Measurements from ENCODE around the gene TRAF2.

TRAF2 gene

GRCh38 chr9:136946228-136947027 lies 60.1 kb downstream of the TRAF2 start:
- in situ Hi-C loops (cut with MboI; ENCODE audit: low sequenced_read_pairs), result no loop called here

DNA sequence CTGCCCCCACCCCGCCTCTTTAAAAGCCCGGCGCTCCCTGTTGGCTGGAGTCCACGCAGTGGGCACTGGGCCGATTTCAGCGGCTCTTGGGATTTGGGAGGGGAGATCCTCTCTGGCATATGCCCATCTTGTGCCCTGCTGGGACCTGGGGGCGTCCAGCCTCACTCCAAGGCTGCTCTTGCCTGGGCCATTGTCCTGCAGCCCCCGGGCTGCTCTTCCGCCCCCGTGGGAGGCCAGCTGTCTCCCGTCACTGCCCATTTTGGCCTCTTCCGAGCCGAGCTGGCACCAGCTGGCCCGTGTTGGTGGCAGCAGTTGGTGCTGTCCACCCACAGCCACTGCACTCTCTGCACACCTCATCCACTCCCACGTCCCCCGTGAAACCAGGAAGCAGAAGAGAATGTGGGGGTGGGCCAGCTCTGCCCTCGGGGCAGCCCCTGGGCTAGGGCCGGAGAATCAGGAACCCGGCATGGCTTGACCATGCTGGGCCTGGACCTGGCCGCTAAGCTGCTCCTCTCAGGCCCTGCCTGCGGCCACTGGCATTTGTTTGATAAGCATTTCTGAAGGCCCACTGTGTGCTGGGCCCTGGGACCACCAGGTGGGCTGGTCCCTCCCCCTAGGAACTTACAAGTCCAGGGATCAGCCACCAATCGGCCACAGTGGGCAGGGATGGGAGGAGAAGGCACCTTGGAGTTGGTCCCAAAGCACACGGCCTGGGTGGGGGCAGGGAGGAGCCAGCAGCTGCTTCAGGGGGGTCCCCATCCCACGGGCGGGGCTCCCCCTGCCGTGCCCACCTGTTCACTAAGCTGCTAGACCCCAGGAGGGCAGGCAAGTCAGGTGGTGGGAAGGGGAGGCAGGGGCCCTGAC lies 60.9 kb downstream of the TRAF2 start:
- in situ Hi-C loops (cut with MboI; ENCODE audit: low sequenced_read_pairs), result no loop called here

DNA sequence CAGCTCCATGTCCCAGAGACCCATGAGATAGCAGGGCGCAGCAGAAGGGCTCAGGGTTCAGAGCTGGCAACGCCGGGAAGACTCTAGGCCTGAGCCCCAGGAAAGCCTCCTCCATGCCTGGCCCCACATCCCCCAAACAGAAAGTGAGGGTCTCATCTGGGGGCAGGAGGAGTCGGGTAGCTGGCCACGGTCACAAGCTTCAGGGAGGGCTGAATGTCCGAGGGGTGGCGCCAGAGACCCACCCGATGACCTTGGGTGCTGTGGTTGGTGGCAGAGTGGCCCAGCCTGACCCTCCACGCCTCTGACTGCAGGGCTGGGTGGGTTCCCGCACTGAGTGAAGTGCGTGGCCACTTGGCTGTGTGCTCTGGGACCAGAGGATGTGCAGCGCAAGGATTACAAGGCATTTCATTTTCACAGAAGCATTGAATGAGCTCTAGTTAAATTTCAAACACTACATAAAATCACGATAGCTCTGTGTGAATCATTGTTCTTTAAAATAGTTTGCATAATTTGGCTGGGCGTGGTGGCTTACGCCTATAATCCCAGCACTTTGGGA lies 61.7 kb downstream of the TRAF2 start:
- in situ Hi-C loops (cut with MboI; ENCODE audit: low sequenced_read_pairs), result no loop called here

GRCh38 chr9:136949239-136949816 lies 63.0 kb downstream of the TRAF2 start:
- in situ Hi-C loops (cut with MboI; ENCODE audit: low sequenced_read_pairs), result no loop called here

GRCh38 chr9:136949817-136950655 lies 63.7 kb downstream of the TRAF2 start:
- in situ Hi-C loops (cut with MboI; ENCODE audit: low sequenced_read_pairs), result no loop called here

GRCh38 chr9:136950656-136951276 lies 64.5 kb downstream of the TRAF2 start:
- in situ Hi-C loops (cut with MboI; ENCODE audit: low sequenced_read_pairs), result no loop called here

GRCh38 chr9:136951541-136952320 lies 65.4 kb downstream of the TRAF2 start, which contains the start of gene LCN12:
LCN12 (plus strand) TSS chr9:136952273; CDS start chr9:136952328, 55 bp downstream.
- in situ Hi-C loops (cut with MboI; ENCODE audit: low sequenced_read_pairs), result no loop called here

GRCh38 chr9:136952321-136952850 lies 66.1 kb downstream of the TRAF2 start:
- in situ Hi-C loops (cut with MboI; ENCODE audit: low sequenced_read_pairs), result no loop called here

DNA sequence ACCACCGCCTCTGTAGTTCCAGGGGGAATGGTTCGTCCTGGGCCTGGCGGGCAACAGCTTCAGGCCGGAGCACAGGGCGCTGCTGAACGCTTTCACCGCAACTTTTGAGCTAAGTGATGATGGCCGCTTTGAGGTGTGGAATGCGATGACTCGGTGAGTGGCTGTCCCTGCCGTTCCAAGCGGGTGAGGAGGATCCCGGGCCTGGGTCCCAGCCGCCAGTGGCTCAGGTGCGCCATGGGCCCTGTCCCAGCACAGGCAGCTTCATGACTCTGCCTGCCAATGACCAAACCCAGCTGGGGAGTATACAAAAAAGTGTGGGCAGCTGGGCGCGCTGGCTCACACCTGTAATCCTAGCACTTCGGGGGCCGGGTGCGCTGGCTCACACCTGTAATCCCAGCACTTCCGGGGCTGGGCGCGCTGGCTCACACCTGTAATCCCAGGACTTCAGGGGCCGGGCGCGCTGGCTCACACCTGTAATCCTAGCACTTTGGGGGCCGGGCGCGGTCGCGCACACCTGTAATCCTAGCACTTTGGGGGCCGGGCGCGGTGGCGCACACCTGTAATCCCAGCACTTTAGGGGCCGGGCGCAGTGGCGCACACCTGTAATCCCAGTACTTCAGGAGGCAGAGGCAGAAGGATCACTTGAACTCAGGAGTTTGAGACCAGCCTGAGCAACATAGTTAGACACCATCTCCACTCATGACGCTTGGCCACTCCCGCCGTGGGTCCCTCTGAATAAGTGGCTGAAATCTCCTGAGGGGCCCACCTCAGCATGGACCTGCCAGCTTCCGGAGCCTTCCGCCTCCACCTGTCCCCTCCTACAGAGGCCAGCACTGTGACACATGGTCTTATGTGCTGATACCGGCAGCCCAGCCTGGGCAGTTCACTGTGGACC lies 66.8 kb downstream of the TRAF2 start:
- in situ Hi-C loops (cut with MboI; ENCODE audit: low sequenced_read_pairs), result no loop called here

- in situ Hi-C loops (cut with MboI; ENCODE audit: low sequenced_read_pairs), result no loop called here
Observed at GRCh38 chr9:136953771-136954269, 67.5 kb downstream of the TRAF2 start.

- in situ Hi-C loops (cut with MboI; ENCODE audit: low sequenced_read_pairs), result no loop called here
Observed at GRCh38 chr9:136954270-136955083, 68.2 kb downstream of the TRAF2 start.

DNA sequence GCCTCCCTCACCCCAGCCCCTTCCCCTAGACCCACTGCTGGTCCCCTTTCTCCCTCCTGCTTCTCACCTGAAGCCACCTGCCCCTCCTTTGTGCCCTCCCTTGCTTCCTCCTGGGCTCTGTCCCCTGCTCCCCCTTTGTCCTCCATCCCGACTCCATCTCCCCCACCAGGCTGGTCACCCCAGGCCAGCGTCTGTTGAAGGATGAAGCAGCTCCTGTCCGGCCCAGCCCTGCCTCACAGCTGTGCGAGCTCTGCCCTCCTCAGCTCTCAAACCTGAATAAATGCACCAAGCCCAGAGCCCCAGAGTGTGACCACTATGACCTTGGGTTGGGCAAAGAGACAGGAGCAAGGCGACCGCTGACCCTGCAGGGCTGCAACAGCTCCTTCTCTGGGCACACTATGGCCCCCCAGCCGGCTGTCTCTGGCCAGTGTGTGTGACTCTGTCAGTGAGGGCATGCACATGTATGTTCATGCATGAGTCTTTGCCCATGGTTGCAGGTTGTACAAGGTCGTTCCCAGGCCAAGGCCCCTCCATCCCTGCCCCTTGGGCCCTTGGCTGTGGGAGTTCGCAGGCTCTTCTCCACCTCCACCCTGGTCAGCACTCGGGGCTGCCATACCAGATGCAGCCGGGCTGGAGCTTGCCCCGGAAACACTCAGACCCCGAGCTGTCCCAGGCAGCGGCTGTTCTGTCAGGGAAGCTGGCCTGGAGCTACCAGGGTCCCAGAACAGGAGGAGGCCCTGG lies 69.1 kb downstream of the TRAF2 start:
- in situ Hi-C loops (cut with MboI; ENCODE audit: low sequenced_read_pairs), result no loop called here

DNA sequence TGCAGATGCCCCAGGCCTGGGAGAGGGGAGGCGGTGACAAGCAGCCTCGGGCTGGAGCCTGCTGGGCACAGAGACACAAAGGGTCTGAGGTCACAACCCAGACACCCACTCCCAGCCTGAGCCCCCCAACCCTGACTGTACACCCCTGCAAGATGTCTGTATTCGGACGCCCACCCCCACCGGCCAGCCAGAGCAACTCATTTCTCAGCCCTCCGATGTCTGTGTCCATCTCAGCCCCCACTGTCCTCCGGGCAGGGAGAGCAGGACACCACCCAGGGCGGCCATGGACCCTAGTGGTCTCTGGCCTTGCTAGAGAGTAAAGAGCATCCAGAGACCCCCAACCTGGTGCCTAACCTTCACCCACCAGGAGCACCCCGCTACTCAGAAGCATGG lies 69.6 kb downstream of the TRAF2 start:
- in situ Hi-C loops (cut with MboI; ENCODE audit: low sequenced_read_pairs), result no loop called here

GRCh38 chr9:136956604-136957003 lies 70.3 kb downstream of the TRAF2 start:
- in situ Hi-C loops (cut with MboI; ENCODE audit: low sequenced_read_pairs), result no loop called here

DNA sequence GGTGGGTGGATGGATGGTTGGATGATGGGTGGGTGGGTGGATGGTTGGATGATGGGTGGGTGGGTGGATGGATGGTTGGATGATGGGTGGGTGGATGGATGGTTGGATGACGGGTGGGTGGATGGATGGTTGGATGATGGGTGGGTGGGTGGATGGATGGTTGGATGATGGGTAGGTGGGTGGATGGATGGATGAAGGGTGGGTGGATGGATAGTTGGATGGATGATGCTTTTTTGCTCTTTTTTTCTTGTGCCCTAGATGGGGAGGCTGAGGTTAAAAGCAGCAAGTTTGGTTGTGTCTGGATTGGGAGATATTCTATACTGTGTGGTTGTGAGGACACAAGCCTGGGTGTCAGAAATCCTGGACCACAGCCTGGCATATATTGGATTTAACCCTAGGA lies 71.1 kb downstream of the TRAF2 start:
- in situ Hi-C loops (cut with MboI; ENCODE audit: low sequenced_read_pairs), result no loop called here

DNA sequence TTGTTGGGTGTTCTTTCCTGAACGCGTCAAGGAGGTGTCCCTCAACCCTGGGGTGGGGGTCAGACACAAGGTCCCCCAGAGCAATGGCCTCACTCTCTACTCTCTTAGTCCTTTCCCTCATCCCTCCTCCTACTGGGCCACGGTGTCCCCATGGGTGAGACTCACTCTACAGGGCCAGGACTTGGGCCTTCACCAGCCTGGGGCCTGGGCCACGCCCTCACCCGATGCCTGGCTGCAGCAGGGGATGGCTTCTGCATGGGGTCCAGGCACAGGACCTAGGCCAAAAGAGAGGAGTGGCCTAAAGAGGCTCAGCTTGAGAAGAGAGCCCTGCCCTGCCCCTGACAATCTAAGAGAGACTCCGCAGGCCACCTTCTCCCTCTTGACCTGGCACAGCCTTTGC lies 71.6 kb downstream of the TRAF2 start:
- in situ Hi-C loops (cut with MboI; ENCODE audit: low sequenced_read_pairs), result no loop called here
